ENCODE results near the gene PKN2. TPM values are rescaled to one million over a fixed set of nuclear protein-coding genes. Genes with fewer than 3 reads are reported as not detected.

The PKN2 gene
- total RNA-seq, 1 experiment from 2014 or later = 32.5 TPM

DNA sequence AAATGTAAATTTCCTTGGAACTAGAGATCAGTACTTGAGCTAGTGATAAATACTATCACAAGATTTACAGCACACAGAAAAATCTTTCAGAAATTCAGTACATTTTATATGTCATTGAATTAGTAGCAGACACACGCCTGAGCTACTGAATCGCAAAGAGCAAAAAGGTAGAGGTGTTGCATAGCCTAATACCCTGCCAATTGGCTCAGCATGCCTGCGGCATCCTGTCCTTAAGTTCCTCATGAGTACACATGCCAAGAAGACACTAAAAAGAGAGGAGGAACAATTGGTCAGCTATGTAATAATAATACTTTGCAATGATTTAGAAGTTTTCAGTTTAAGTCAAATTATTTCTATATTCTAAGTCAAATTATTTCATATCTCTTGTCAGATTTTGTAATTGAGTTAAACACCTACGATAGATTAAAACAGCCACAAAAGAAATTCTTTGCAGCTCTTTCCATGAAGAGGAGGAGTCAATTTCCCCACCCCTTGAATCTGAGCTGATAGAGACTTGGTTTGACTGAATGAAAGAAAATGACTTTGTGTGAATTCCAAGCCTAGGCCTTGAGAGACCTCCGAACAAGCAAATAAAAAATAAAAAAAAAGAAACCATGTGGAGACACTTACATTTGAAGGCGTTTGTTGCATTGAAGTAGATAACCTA, 36.2 kb upstream of the PKN2 start:
- H2AK5ac ChIP-seq (ENCODE audit: insufficient read length, low read length) = no peak overlapping the region
- H3K56ac ChIP-seq (ENCODE audit: insufficient read length, low read depth, low read length) = no peak overlapping the region
- peaks cover 4% of the 10 kb centered on the region; the same call in 1 of the 2 replicates for H3K4me1 ChIP-seq (ENCODE audit: insufficient read depth, low read length)
- DNase-seq = no peak
- H3K23ac ChIP-seq (ENCODE audit: insufficient read length, low read depth, low read length) = no peak overlapping the region
- H3K79me2 ChIP-seq (ENCODE audit: insufficient read depth, low read length) = no peaks in the 10 kb centered on the region
- H3K4me3 Mint-ChIP-seq = no peak overlapping the region; a peak in 1 of 5 replicates
- no peak overlapping the region for H2BK15ac ChIP-seq (ENCODE audit: low read depth, low read length)
- no peak overlapping the region for H4K8ac ChIP-seq (replicated peaks; ENCODE audit: insufficient read length, low read depth, low read length)
- H3K9me3 Mint-ChIP-seq = no peaks in the 10 kb centered on the region
- no peak overlapping the region for H3K4me2 ChIP-seq (ENCODE audit: insufficient read depth, insufficient read length, low read length)
- H3K79me1 ChIP-seq (ENCODE audit: insufficient read depth, low read depth, low read length, poor library complexity, severe bottlenecking) = no peaks in the 10 kb centered on the region
- no peak overlapping the region for H3K27ac Mint-ChIP-seq
- H3K9ac ChIP-seq (ENCODE audit: extremely low read depth, insufficient read length, low read length) = no peak overlapping the region
- H4K5ac ChIP-seq (ENCODE audit: insufficient read length, low read depth, low read length) = no peak overlapping the region
- no peak overlapping the region for H3K14ac ChIP-seq (ENCODE audit: insufficient read depth, low read length)
- H3K18ac ChIP-seq (ENCODE audit: insufficient read length, low read depth, low read length) = no peak overlapping the region
- H3K27me3 ChIP-seq (ENCODE audit: insufficient read depth, low read length) = no peaks in the 10 kb centered on the region
- no peak overlapping the region for H2BK120ac ChIP-seq (ENCODE audit: low read depth, low read length, poor library complexity, severe bottlenecking)
- H4K91ac ChIP-seq (ENCODE audit: insufficient read length, low read depth, low read length) = no peak overlapping the region
- H3K27me3 Mint-ChIP-seq (ENCODE audit: low read depth) = no peaks in the 10 kb centered on the region
- no peaks in the 10 kb centered on the region for H3K23me2 ChIP-seq (ENCODE audit: insufficient read length, low read depth, low read length, poor library complexity, severe bottlenecking)
- H3K9me3 ChIP-seq (ENCODE audit: control insufficient read depth, low read depth, low read length) = no peaks in the 10 kb centered on the region
- no peak overlapping the region for H3T11ph ChIP-seq (ENCODE audit: low read length)
- peaks cover 32 to 39% of the 10 kb centered on the region in 2 experiments for H3K4me1 Mint-ChIP-seq
- H4K20me1 ChIP-seq (ENCODE audit: control insufficient read depth, insufficient read depth, insufficient read length) = no peaks in the 10 kb centered on the region
- H3K4ac ChIP-seq (ENCODE audit: low read depth, low read length) = no peak overlapping the region
- H2BK20ac ChIP-seq (ENCODE audit: low read depth, low read length, poor library complexity, severe bottlenecking) = no peak overlapping the region
- no peak overlapping the region for H2BK5ac ChIP-seq (ENCODE audit: insufficient read length, low read length)
- H3K36me3 Mint-ChIP-seq (ENCODE audit: insufficient read depth in 1 of 3, low read depth in 3 of 3) = no peaks in the 10 kb centered on the region
- no peak overlapping the region for H2AFZ ChIP-seq (ENCODE audit: low read length)
- no peak overlapping the region for H3K27ac ChIP-seq (ENCODE audit: insufficient read length, low read depth, low read length)
- H2BK12ac ChIP-seq (ENCODE audit: insufficient read length, low read depth, low read length) = no peak overlapping the region
- TF ChIP-seq, protein P1, sequence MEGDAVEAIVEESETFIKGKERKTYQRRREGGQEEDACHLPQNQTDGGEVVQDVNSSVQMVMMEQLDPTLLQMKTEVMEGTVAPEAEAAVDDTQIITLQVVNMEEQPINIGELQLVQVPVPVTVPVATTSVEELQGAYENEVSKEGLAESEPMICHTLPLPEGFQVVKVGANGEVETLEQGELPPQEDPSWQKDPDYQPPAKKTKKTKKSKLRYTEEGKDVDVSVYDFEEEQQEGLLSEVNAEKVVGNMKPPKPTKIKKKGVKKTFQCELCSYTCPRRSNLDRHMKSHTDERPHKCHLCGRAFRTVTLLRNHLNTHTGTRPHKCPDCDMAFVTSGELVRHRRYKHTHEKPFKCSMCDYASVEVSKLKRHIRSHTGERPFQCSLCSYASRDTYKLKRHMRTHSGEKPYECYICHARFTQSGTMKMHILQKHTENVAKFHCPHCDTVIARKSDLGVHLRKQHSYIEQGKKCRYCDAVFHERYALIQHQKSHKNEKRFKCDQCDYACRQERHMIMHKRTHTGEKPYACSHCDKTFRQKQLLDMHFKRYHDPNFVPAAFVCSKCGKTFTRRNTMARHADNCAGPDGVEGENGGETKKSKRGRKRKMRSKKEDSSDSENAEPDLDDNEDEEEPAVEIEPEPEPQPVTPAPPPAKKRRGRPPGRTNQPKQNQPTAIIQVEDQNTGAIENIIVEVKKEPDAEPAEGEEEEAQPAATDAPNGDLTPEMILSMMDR (conservative IDR thresholded peaks at IDR 0.05) = no peak
- WGBS (ENCODE audit: extremely low coverage, insufficient read length, low lambda C conversion rate) = no CpG with 5 or more reads among the region's 6 CpGs
